ENCODE results near the gene TMEM88.

- TF ChIP-seq CTCF (conservative IDR thresholded peaks at IDR 0.05; ENCODE audit: low read length) = no peak
- no peak for TF ChIP-seq EZH2phosphoT487 (IDR thresholded peaks at IDR 0.05; ENCODE audit: borderline replicate concordance, low read depth, low read length)
Observed at GRCh38 chr17:7882629-7883028, 27.8 kb downstream of the TMEM88 start.
